Islet of Langerhans (tissue), 1 donor: Measurements from ENCODE around the gene PPP2R2D.

ENCODE experiments used
- FAIRE-seq: peaks from one replicate; lab custom pipeline; 2011; peaks lifted over from hg19 to GRCh38; lab: Jason Lieb, UNC

PPP2R2D gene

DNA sequence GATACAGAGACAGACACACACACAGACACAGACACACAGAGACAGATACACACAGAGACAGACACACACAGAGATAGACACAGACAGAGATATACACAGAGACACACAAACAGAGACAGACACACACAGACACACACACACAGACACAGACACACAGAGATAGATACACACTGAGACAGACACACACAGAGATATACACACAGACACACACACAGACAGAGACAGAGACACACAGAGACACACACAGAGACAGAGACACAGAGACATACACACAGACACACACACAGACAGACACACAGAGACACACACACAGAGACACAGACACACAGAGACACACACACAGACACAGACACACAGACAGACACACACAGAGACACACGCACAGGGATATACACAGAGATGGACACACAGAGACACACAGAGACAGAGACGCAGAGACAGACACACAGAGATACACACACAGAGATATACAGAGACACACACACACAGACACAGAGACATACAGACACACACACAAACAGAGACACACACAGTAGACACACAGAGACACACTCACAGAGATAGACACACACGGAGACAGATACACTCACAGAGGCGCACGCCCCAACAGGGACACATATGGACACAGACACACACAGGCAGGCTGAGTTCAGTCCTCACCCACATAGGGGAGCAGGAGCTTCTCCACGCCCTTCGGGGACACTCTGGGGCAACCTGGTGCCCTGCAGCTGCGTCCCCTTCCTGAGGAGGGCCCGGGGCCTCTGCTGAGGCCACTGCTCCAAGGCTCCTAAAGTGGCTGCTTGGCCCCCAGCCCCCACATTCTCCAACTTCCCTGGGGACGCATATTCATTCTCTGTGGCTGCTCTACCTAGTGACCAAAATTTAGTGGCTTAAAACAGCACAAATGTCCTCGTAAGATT, 10.3 kb upstream of the PPP2R2D start:
- no peak for FAIRE-seq

DNA sequence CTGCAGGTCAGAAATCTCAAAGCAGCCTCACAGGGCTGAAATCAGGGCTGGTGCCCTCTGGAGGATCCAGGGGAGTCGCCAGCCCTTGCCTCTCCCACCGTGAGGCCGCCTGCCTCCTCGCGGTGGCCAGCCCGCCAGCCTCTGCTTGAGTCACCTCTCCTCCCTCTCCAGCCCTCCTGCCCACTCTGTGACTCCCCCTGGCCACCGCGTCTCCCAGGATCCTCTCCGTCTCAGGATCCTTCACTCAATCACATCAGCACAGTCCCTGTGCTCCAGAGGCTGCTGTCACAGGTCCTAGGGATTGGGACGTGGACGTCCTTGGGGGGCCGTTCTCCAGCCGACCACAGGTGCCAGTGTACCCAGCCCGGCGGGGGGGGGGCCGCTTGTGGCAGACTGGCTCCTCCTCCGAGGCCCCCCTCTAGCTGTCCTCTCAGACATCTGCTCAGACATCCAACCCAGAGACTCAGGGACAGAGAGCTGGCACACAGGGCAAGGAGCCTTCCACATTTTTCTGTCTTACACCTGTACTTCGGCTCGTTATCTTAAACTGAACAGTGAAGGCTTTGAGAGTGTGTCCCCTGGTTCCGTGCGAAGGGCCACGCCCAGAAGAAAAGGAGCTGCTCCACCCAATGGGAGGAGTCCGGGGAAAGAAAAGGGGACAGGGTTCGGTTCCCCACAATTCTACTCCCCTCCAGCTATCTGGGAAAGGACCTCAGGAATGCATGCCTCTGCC, 9.4 kb upstream of the PPP2R2D start:
- no peak for FAIRE-seq

DNA sequence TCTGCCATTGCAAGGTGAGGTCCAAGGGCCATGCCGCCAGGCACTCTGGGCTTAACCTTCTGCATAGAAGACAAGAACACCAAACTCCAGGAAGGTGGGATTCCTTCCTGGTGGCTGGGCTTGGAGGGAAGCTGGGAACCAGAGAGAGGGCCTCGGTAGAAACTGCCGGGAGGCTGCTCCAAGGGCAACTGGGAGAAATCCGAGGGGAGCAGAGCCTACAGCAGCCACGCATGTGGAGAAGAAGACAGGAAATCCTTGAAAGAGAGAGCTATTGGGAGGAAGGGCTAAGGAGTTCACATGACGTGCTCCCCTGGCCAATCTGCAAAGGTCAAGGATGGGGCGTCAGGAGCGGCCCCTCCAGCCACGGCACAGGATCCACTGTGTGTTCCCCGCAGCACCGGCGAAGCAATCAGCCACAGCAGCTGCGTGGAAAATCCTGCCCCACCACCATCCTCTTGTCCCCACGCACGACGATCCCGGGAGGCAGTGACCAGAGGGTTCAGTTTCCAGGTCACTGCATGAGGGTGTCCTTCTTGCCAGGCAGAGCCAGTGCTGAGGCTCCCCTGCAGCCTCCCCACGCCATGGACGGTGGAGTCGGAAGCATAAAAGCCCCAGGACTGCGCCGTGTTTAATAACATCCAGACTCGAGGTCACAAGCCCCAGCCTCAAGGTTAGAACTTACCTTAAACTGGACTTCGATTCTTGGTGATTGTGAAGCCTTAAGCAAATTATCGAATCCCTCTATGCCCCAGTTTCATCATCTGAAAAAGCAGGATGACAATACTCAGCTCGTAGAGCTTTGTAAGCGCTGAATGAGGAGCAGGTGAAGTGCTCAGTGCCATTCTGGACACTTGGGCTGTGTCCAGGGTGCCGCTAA, 8.6 kb upstream of the PPP2R2D start:
- no peak for FAIRE-seq

DNA sequence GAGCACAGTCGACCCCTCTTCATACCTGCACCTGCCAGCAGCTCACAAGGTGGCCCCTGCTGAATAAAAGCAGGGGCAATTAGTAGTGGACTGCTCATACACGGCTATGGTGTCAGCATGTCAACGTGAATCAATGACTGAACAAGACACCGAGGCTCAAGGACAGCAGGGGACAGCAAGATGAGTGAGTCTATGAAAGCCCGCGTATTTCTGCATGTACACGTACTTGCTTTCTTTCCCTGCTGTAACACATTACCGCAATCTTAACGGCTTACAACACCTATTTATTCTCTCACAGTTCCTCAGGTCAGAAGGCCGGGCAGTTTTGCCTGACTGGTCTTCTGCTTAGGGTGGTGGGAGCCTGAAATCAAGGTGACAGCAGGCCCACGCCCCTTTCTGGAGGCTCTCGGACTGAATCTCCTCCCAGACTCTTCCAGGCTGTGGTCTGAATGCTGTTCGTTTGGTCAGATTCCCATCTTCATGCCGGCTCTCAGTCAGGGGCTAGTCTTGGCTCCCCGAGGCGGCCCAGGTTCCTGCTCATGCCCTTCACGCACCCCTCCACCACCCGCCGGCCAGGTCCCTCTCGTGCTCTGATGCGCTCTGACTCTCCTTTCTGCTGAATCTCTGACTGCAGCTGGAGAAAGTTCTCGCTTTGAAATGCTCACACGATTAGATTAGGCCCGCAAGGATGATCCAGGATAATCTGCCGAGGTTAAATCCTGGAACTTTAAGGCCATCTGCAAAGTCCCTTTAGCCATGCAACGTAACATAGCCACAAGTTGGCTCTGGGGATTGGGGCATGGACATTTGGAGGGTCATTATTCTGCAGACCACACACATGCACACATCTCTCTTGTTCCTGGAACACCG, 7.8 kb upstream of the PPP2R2D start:
- FAIRE-seq: no peak

DNA sequence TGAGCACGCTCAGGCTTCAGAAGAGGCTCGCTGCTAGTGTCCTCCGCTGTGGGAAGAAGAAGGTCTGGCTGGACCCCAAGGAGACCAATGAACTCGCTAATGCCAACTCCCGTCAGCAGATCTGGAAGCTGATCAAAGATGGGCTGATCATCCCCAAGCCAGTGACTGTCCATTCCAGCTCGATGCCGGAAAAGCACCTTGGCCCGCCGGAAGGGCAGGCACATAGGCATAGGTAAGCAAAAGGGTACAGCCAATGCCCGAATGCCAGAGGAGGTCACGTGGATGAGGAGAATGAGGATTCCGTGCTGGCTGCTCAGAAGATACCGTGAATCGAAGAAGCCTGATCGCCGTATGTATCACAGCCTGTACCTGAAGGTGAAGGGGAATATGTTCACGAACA, 5.7 kb upstream of the PPP2R2D start:
- FAIRE-seq: no peak

DNA sequence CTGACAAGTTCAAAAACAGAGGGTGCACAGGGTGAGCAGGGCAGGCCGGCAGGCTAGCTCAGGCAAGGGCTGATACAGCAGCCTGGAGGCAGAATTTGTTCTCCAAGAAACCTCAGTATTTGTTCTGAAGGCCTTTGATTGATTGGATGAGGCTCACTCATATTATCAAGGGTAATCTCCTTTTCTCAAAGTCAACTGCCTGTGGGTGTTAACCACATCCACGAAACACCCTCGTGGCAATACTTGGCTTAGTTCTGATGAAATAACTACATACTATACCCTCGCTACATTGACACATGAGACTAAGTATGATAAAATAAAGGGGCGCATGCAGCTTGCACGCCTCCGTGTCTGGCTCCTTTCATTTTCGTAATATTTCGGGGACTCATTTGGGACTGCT, 4.4 kb upstream of the PPP2R2D start:
- FAIRE-seq: no peak

DNA sequence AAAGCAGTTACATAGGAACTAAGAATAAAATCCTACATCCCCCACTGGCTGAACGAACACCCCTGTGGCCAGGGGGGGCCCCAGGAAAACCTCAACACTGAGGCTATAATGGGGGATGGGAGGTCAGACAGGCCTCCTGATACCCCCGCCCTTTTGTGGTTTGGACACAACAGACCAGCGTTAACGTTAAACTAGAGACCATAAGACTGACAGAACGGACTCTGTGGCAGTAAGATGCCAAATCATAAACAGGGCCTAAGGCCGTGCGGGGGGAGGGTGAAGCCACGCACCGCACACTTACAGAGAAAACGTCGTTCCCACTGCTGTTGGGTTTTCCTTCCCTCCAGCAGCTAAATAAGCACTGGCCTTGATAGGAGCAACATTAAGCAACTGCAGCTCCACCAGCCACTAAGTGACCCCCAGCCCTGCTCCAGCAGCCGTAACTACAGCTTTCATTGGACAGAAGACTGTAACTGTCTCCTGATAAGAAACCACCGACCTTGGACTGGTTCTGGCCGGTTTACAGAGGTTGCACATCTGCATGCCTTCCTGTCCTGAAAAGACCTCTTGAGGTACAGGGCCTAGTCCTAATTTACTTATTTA, 3.4 kb upstream of the PPP2R2D start:
- no peak for FAIRE-seq

DNA sequence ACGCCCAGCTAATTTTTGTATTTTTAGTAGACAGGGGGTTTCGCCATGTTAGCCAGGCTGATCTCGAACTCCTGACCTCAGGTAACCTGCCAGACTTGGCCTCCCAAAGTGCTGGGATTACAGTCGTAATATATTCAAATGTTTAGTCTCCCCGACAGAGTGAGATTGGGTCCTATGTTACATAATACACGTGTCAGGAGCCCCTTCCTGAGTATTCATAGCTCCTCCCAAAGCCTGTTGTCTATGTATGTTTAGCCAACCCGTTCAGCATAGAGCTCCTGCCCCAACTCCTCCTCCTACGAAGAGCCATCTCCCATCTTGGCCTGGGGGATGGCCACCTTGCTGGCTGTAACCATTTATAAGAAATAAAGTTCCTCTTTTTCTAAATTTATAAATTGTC, 2.7 kb upstream of the PPP2R2D start:
- FAIRE-seq: no peak

DNA sequence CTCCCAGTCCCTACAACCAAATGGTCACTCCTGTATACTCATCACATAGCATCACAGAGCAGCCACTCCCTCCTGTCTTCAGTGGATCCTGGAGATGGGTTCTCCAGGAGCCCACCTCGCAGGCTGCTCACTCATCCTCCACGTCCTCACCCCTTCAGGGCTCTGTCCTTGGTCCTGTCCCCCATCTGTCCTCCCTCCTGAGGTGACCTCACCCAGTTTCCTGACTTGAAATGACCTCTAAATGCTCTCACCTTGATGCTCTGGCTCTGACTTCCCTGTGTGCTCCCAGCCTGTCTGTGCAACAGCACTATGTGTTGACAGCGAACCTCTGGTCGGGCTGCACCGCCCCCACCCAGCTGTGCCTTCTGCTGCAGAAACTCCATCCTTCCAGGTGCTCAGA, 2.1 kb upstream of the PPP2R2D start:
- no peak for FAIRE-seq

DNA sequence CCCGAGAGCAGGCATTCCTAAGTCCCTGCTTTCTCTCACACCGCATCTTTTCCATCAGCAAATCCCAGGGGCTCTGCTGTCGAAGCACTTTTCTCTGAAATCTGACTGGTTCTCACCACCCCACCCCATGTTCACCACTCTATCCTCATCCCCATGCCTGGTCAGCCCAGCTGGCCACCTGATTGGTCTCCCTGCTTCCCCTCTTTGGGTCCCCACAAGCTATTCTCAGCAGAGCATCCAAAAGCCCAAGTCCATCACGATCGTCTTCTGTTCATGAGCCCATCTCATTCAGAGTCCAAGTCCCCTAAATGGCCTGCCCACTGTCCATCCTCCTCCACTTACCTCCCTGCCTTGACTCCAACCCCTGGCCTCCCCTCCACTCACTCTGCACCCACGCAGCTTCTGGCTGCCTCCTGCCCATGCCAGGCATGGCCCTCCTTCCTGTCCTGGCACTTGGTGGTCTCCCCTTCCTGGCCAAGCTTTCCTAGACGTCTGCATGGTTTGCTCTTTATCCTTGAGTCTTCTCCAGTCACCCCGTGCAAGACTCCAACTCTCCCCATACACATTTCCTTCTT, 1.6 kb upstream of the PPP2R2D start:
- no peak for FAIRE-seq

DNA sequence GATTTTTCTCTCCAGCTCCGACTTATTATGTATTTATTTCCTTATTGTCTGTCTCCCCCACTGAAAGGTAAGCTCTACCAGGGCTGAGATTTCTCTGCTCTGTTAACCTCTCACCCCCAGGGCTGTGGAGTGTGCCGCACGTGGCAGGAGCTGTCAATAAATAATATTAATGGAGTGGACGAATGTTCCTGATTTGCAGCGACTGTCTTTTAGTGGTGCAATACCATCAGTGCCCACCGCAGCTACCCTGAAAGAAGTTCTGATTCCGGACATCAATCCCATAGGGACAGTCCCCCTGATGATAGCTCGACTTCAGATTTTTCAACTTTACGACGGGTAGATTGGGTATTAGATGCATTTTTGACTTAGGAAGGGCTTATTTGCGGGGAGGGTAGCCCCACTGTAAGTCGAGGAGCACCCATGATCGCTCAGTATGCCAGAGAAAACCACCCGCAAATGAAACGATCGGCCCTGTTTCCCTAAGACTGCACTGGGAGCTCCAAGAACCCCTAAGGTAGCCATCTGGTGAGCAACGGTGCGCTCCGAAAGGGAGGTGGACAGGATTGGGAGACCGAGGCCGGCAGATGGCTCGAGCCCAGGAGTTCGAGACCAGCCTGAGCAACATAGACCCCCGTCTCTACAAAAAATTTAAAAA, 986 bp upstream of the PPP2R2D start:
- FAIRE-seq: no peak

DNA sequence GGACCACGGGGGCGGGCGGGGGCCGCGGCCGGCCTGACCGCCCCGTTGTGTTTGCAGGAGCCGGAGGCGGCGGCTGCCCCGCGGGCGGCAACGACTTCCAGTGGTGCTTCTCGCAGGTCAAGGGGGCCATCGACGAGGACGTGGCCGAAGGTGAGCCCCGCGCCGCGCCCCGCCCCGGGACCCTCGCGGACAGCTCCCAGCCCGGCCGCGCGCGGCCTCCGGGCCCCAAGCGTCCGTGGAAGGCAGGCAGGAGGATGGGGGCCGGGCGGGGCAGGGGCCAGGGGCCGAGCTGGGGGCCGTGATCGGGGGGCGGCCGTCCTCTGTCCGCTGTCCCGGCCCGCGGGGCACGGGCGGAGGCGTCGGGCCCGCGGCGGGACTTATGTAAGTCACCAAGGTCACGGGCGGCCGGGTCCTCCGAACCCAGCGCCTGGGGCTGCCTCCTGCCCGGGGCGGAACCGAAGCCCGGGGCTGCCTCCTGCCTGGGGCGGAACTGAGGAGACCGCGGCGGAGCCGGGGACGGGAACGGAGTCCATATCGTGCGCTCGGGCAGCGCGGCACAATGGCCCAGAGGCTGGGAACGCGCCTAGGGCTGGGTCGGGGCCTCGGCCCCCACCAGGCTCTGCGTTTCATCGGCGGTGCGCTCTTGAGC, 497 bp downstream of the PPP2R2D start:
- FAIRE-seq: no peak

DNA sequence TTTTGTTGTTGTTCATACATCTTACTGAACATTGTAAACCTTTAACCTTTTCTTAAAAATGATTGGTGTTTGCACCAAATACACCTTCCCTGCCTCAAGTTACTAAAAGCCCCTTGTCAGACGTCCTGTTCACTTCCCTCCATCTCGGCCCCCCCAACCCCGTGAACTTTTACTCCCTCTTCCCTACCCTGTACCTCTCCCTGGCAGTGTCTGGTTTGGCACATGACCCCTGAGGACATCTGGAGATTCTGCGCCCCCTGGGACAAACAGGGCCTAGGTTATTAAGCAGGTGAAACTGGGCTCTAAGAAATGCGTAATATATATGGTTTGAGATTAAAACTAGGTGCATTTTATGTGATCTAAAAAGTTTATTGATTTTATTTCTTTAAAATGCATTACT, 1.4 kb downstream of the PPP2R2D start:
- FAIRE-seq: no peak

DNA sequence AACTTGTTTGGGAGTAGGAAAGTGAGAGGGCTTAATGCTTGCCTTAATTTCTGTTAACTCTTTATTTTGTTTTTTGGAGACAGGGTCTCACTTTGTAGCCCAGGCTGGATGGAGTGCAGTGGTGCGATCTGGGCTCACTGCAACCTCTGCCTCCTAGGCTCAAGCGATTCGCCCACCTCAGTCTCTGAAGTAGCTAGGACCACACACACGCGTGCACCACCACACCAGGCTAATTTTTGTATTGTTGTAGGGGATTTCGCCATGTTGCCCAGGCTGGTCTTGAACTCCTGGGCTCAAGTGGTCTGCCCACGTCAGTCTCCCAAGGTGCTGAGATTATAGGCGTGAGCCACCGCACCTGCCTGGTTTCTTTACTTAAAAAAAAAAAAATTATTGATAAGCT, 1.9 kb downstream of the PPP2R2D start:
- no peak for FAIRE-seq

DNA sequence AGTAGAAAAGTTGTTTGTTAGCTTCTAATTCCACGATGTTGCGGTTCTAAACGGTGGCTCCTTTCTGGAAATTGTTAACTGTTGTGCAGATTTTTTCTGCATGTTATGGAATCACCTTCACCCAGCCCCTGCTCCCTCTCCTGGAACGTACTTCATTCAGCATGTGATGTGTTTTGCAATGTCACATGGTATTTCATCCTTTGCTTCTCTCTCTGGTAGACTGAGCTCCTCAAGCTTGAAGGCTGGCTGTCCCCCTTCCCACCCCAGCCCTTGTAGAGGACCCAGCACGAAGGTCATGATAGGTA, 4.4 kb downstream of the PPP2R2D start:
- no peak for FAIRE-seq

DNA sequence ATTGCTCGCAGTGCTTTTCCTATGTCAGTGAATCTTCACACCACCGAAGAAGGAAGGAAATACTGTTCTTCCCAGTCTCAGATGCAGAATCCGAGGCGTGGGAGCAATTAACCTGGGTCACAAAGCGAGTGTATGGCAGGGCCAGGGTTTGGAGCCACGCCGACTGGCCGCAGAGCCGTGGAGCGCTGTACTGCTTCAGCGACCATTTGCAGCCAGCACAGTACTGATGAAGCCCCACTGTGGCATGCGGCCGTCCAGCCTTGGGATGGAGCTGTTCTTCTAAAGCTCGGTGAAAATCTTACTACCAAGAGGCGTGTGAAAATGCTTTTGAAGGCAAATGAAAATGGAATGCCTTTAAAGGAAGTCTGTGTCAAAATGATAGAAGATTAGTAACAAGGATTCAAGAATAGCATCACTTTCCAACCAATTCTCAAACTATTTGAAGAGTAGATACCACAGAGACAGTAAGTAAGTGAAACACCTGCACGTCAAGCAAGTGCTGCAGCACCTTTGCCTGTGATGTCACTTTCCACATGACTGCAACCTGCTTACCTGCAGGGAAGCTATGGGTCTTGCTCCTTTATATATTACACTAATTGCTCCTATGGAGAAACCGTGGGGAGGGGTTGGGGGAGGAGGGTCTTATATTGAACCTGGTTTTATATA, 4.9 kb downstream of the PPP2R2D start:
- FAIRE-seq: no peak

DNA sequence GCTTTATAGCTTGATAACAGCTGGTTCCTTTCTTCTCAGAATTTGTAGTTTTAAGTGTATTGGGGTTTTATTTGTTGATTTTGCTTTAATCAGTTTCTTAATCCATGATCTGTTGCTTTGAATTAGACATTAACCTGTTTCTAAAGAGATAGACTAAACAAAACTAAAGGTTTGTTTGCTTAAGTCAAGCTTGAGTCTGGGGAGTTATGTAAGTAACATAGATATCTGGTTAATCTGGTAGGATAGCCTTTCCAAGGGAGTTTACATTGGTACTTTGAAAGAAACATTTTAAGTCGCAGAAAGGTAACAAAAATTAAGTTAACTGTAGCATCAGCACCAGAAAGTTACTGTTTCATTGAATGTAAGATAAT, 5.4 kb downstream of the PPP2R2D start:
- FAIRE-seq: no peak

DNA sequence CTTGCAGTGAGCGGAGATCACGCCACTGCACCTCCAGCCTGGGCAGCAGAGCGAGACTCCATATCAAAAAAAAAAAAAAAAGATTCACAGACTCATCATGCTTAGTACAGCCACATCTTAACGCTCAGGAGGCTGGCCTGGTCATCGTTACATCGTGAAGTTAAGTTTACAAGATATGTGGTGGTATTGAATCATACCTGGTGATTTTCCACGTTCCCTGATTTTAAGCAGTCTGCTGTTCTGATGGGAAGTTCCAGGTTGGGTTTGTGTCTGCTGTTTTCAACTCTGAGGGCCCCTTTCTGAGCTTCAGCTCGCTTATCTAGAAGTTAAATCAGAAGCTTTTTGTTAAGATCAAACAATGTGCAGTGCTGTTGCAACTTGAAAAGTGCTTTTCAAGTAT, 6.9 kb downstream of the PPP2R2D start:
- no peak for FAIRE-seq

DNA sequence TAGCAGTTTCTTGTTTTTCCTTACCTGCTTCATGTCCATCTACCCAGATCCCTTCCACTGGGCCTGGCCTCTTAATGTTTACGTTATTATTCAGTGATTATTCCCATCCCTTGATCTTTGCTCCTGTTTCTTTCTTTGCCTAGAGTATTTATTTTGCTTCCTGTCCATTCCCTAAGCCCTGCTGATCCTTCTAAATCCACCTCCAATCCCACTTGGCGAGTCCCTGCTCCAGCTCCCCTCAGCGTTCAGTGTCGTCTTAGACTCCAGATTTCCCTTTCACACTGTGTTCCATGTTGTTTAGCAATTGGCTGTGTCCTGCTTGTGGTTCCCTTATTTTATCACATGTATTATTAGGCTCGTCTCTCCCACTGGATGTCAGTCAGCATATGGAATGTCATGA, 7.3 kb downstream of the PPP2R2D start:
- FAIRE-seq: no peak
